Neural cell (in vitro differentiated cells): ENCODE results near the gene GRIN3A. TPM values are rescaled to one million over a fixed set of nuclear protein-coding genes. Genes with fewer than 3 reads are reported as not detected.

Experiments
- H2AFZ ChIP-seq: fragments of 200-600, 300-800 bp; sonication (generic), shearing (Covaris generic); 2 replicates; pipeline ENCODE4 v1.6.0; 2014; ENCODE audit warnings: low read depth, mild to moderate bottlenecking, antibody characterized with exemption, low read length, moderate library complexity
- H3F3A ChIP-seq: fragments of 200-600 bp; shearing (Covaris generic); 2 replicates; pipeline ENCODE4 v1.6.1; 2016; ENCODE audit warnings: mild to moderate bottlenecking, moderate library complexity, mixed read lengths, antibody characterized with exemption, low read length; ENCODE audit not compliant: insufficient read depth, poor library complexity, severe bottlenecking
- H3K27ac ChIP-seq: fragments of 200-600, 300-800 bp; sonication (generic), shearing (Covaris generic); 2 replicates; pipeline ENCODE4 v1.5.1; 2014; ENCODE audit warnings: mild to moderate bottlenecking, low read length, moderate library complexity
- H3K27me3 ChIP-seq: fragments of 300-800, 200-600 bp; sonication (generic), shearing (Covaris generic); 2 replicates; pipeline ENCODE4 v1.6.0; 2014; ENCODE audit warnings: mild to moderate bottlenecking, low read depth, low read length, moderate library complexity; ENCODE audit not compliant: insufficient read depth
- H3K36me3 ChIP-seq: fragments of 300-800, 200-600 bp; sonication (generic), shearing (Covaris generic); 2 replicates; pipeline ENCODE4 v1.5.1; 2014; ENCODE audit warnings: mild to moderate bottlenecking, antibody characterized with exemption, low read length, moderate library complexity; ENCODE audit not compliant: insufficient read depth
- H3K4me2 ChIP-seq: fragments of 300-800, 200-600 bp; sonication (generic), shearing (Covaris generic); 2 replicates; pipeline ENCODE4 v1.6.0; 2014; ENCODE audit warnings: mild to moderate bottlenecking, low read length
- H3K4me3 ChIP-seq: fragments of 300-800, 200-600 bp; sonication (generic), shearing (Covaris generic); 2 replicates; pipeline ENCODE4 v1.5.1; 2014; ENCODE audit warnings: mild to moderate bottlenecking, low read length, moderate library complexity
- H3K79me2 ChIP-seq: fragments of 200-600 bp; shearing (Covaris generic); replicated peaks from 2 replicates; pipeline ENCODE4 v1.6.0; 2014; ENCODE audit warnings: mild to moderate bottlenecking, low read length, moderate library complexity; ENCODE audit not compliant: insufficient read depth
- H3K9ac ChIP-seq: fragments of 300-800, 200-600 bp; sonication (generic), shearing (Covaris generic); 2 replicates; pipeline ENCODE4 v1.6.1; 2016; ENCODE audit warnings: mild to moderate bottlenecking, low read length, mixed read lengths
- H3K9me2 ChIP-seq: fragments of 200-600 bp; shearing (Covaris generic); 2 replicates; pipeline ENCODE4 v1.6.1; 2016; ENCODE audit warnings: mild to moderate bottlenecking, low read length, mixed read lengths; ENCODE audit not compliant: insufficient read depth
- H3K9me3 ChIP-seq: fragments of 200-600, 300-800 bp; sonication (generic), shearing (Covaris generic); 2 replicates; pipeline ENCODE4 v1.6.1; 2016; ENCODE audit warnings: mild to moderate bottlenecking, mixed run types, low read length, moderate library complexity, mixed read lengths
- H4K20me1 ChIP-seq: fragments of 200-600 bp; shearing (Covaris generic); 2 replicates; pipeline ENCODE4 v1.6.1; 2016; ENCODE audit warnings: mild to moderate bottlenecking, mixed run types; ENCODE audit not compliant: insufficient read depth
- EP300 ChIP-seq: fragments of 450-650 bp; conservative IDR thresholded peaks from 2 replicates; pipeline ENCODE4 v1.6.1; 2014; ENCODE audit warnings: antibody characterized with exemption, mild to moderate bottlenecking, moderate library complexity; ENCODE audit not compliant: poor library complexity, severe bottlenecking
- EZH2 ChIP-seq: fragments of 200-600, 300-800 bp; shearing (Covaris generic), sonication (generic); IDR thresholded peaks from 2 replicates; pipeline ENCODE4 v1.6.1; 2014; ENCODE audit warnings: antibody characterized with exemption, low read length, borderline replicate concordance, mild to moderate bottlenecking; ENCODE audit not compliant: insufficient read depth, poor library complexity, severe bottlenecking
- MXI1 ChIP-seq: fragments of 450-650 bp; conservative IDR thresholded peaks from 2 replicates; pipeline ENCODE4 v1.6.1; 2014; ENCODE audit warnings: antibody characterized with exemption, mild to moderate bottlenecking; ENCODE audit not compliant: poor library complexity, severe bottlenecking
- POLR2AphosphoS5 ChIP-seq: IDR thresholded peaks from 2 replicates; pipeline ENCODE4 v1.6.1; 2012
- RAD21 ChIP-seq: fragments of 450-650 bp; conservative IDR thresholded peaks from 2 replicates; pipeline ENCODE4 v1.6.1; 2014; ENCODE audit warnings: antibody characterized with exemption, mild to moderate bottlenecking, moderate library complexity
- SMC3 ChIP-seq: fragments of 450-650 bp; conservative IDR thresholded peaks from 2 replicates; pipeline ENCODE4 v1.6.1; 2014; ENCODE audit warnings: antibody characterized with exemption, mild to moderate bottlenecking, moderate library complexity; ENCODE audit not compliant: poor library complexity
- TAF1 ChIP-seq: IDR thresholded peaks from 2 replicates; pipeline ENCODE4 v1.6.1; 2012; ENCODE audit warnings: low read depth
- polyA plus RNA-seq: library from polyadenylated mRNA; depleted of rRNA; stranded (reverse); fragments of >200 nt; gene quantifications from 2 replicates; pipeline ENCODE4 v1.2.3, GENCODE V29; 2014
- TF ChIP-seq, protein P1 (sequence below): IDR thresholded peaks from 2 replicates; pipeline ENCODE4 v1.6.1; 2012; ENCODE audit warnings: borderline replicate concordance
- TF ChIP-seq, protein P2 (sequence below): fragments of 450-650 bp; IDR thresholded peaks from 2 replicates; pipeline ENCODE4 v1.5.1; 2014; ENCODE audit warnings: antibody characterized with exemption, mild to moderate bottlenecking, moderate library complexity; ENCODE audit not compliant: poor library complexity, severe bottlenecking

Gene GRIN3A
- polyA plus RNA-seq, 1 donor from 2014 or later = 0.59 TPM

DNA sequence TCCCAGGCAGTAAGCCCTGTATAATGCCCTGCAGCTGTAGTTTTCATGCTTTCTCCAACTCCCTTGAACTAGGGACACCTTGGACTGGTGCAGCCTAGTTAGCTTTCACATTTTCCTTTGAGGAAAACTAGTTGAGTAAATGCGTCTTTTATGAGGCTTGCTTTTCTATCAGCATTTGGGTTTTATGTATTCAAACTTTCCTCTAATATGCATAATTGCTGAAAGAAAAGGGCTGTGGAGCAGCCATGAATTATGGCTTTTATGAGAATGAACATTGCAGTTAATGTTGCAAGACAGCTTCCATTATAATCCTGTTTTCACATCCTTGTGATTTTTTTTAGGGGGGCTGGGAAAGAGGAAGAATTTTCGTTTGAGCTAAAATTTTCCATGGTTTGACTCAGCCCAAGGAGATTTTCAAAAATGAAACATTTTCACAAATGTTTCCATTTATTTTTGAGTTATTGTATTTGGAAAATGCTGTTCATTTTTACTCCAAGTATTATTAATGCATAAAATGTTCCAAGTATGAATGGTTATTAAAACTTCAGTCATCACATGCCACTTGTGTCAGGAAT is 85.8 kb downstream of the GRIN3A start:
- H2AFZ ChIP-seq = no peak overlapping the region
- H3F3A ChIP-seq = no peaks in the 10 kb centered on the region
- H3K4me3 ChIP-seq = no peak overlapping the region
- H4K20me1 ChIP-seq = no peaks in the 10 kb centered on the region
- H3K36me3 ChIP-seq = no peaks in the 10 kb centered on the region
- H3K9ac ChIP-seq = no peak overlapping the region
- H3K9me2 ChIP-seq = no peaks in the 10 kb centered on the region
- H3K27ac ChIP-seq = peak overlapping the region; percentile 1
- H3K4me2 ChIP-seq = no peak overlapping the region
- H3K9me3 ChIP-seq = no peaks in the 10 kb centered on the region
- TF ChIP-seq POLR2AphosphoS5 (peak; percentile 12), TAF1 (no peak)
- TF ChIP-seq, protein P1, sequence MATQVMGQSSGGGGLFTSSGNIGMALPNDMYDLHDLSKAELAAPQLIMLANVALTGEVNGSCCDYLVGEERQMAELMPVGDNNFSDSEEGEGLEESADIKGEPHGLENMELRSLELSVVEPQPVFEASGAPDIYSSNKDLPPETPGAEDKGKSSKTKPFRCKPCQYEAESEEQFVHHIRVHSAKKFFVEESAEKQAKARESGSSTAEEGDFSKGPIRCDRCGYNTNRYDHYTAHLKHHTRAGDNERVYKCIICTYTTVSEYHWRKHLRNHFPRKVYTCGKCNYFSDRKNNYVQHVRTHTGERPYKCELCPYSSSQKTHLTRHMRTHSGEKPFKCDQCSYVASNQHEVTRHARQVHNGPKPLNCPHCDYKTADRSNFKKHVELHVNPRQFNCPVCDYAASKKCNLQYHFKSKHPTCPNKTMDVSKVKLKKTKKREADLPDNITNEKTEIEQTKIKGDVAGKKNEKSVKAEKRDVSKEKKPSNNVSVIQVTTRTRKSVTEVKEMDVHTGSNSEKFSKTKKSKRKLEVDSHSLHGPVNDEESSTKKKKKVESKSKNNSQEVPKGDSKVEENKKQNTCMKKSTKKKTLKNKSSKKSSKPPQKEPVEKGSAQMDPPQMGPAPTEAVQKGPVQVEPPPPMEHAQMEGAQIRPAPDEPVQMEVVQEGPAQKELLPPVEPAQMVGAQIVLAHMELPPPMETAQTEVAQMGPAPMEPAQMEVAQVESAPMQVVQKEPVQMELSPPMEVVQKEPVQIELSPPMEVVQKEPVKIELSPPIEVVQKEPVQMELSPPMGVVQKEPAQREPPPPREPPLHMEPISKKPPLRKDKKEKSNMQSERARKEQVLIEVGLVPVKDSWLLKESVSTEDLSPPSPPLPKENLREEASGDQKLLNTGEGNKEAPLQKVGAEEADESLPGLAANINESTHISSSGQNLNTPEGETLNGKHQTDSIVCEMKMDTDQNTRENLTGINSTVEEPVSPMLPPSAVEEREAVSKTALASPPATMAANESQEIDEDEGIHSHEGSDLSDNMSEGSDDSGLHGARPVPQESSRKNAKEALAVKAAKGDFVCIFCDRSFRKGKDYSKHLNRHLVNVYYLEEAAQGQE = peak; percentile 18
- H3K79me2 ChIP-seq = no peaks in the 10 kb centered on the region
- no peaks in the 10 kb centered on the region for H3K27me3 ChIP-seq

GRCh38 chr9:101650142-101650541 is 88.3 kb downstream of the GRIN3A start:
- H3K4me2 ChIP-seq = no peak overlapping the region
- H3K9me2 ChIP-seq = no peaks in the 10 kb centered on the region
- H3K9ac ChIP-seq = no peak overlapping the region
- no peak overlapping the region for H2AFZ ChIP-seq
- no peaks in the 10 kb centered on the region for H3K36me3 ChIP-seq
- no peaks in the 10 kb centered on the region for H3K9me3 ChIP-seq
- no peak for TF ChIP-seq POLR2AphosphoS5
- TF ChIP-seq, protein P1 = no peak
- no peak for TF ChIP-seq EP300
- TF ChIP-seq, protein P2, sequence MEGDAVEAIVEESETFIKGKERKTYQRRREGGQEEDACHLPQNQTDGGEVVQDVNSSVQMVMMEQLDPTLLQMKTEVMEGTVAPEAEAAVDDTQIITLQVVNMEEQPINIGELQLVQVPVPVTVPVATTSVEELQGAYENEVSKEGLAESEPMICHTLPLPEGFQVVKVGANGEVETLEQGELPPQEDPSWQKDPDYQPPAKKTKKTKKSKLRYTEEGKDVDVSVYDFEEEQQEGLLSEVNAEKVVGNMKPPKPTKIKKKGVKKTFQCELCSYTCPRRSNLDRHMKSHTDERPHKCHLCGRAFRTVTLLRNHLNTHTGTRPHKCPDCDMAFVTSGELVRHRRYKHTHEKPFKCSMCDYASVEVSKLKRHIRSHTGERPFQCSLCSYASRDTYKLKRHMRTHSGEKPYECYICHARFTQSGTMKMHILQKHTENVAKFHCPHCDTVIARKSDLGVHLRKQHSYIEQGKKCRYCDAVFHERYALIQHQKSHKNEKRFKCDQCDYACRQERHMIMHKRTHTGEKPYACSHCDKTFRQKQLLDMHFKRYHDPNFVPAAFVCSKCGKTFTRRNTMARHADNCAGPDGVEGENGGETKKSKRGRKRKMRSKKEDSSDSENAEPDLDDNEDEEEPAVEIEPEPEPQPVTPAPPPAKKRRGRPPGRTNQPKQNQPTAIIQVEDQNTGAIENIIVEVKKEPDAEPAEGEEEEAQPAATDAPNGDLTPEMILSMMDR = no peak
- no peak for TF ChIP-seq RAD21
- no peak for TF ChIP-seq TAF1
- TF ChIP-seq SMC3 = no peak
- TF ChIP-seq EZH2 = no peak
- no peak for TF ChIP-seq MXI1
- no peak overlapping the region for H3K4me3 ChIP-seq
- H3K79me2 ChIP-seq = no peaks in the 10 kb centered on the region
- no peak overlapping the region for H3K27ac ChIP-seq
- no peaks in the 10 kb centered on the region for H3K27me3 ChIP-seq
- no peaks in the 10 kb centered on the region for H4K20me1 ChIP-seq
- no peaks in the 10 kb centered on the region for H3F3A ChIP-seq
